Panc1 (cell line): ENCODE results near the gene TACC2.
"Not testable (repeated sequence)": the region's sequence is repeated elsewhere in the genome, so short reads cannot be mapped to it uniquely, and the experiment has no call there.

Experiments
- POLR2AphosphoS5 ChIP-seq: IDR thresholded peaks from 2 replicates; pipeline ENCODE4 v1.6.1; 2012; ENCODE audit warnings: mild to moderate bottlenecking, low read depth, low read length, moderate library complexity
- SIN3A ChIP-seq: IDR thresholded peaks from 2 replicates; pipeline ENCODE4 v1.6.1; 2012; ENCODE audit warnings: low read depth, mild to moderate bottlenecking, low read length, moderate library complexity, borderline replicate concordance; ENCODE audit not compliant: insufficient read depth
- TF ChIP-seq, protein P1 (sequence below): fragments of 450-650 bp; IDR thresholded peaks from 2 replicates; pipeline ENCODE4 v1.5.1; 2017; ENCODE audit warnings: mild to moderate bottlenecking

DNA sequence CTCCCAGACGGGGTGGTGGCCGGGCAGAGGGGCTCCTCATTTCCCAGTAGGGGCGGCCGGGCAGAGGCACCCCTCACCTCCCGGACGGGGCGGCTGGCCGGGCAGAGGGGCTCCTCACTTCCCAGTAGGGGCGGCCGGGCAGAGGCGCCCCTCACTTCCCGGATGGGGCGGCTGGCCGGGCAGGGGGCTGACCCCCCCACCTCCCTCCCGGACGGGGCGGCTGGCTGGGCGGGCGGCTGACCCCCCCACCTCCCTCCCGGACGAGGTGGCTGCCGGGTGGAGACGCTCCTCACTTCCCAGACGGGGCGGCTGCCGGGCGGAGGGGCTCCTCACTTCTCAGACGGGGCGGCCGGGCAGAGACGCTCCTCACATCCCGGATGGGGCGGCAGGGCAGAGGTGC, 214.2 kb downstream of the TACC2 start:
- TF ChIP-seq, protein P1, sequence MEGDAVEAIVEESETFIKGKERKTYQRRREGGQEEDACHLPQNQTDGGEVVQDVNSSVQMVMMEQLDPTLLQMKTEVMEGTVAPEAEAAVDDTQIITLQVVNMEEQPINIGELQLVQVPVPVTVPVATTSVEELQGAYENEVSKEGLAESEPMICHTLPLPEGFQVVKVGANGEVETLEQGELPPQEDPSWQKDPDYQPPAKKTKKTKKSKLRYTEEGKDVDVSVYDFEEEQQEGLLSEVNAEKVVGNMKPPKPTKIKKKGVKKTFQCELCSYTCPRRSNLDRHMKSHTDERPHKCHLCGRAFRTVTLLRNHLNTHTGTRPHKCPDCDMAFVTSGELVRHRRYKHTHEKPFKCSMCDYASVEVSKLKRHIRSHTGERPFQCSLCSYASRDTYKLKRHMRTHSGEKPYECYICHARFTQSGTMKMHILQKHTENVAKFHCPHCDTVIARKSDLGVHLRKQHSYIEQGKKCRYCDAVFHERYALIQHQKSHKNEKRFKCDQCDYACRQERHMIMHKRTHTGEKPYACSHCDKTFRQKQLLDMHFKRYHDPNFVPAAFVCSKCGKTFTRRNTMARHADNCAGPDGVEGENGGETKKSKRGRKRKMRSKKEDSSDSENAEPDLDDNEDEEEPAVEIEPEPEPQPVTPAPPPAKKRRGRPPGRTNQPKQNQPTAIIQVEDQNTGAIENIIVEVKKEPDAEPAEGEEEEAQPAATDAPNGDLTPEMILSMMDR, result not testable (repeated sequence)
- not testable (repeated sequence) for TF ChIP-seq SIN3A, POLR2AphosphoS5
